HepG2 (cell line): Measurements from ENCODE around the gene MED25. TPM values are rescaled to one million over a fixed set of nuclear protein-coding genes. Genes with fewer than 3 reads are reported as not detected.
A peak's percentile ranks its signal among the peaks of the same experiment; 100 is the strongest.

Experiments
- CBX2 ChIP-seq, 2 experiments: fragments of 200-600 bp in 1 of 2; sonication (generic); formaldehyde crosslinking in 1 of 2; IDR thresholded peaks; 2 replicates each; pipeline versions ENCODE4 v1.7.0 to v1.8.1; 2018 to 2022; ENCODE audit warnings: low read depth in 2 of 2, low read length in 1 of 2, mild to moderate bottlenecking in 1 of 2, missing genetic modification reagents in 1 of 2
- MTA1 ChIP-seq: sonication (generic); formaldehyde crosslinking; IDR thresholded peaks from 2 replicates; pipeline ENCODE4 v1.4.0; 2020; ENCODE audit warnings: missing genetic modification reagents, mild to moderate bottlenecking, borderline replicate concordance
- STAT5B ChIP-seq: sonication (generic); formaldehyde crosslinking; IDR thresholded peaks from 2 replicates; pipeline ENCODE4 v1.4.0; 2020; ENCODE audit warnings: missing genetic modification reagents
- SUZ12 ChIP-seq: fragments of 150-350 bp; IDR thresholded peaks from 2 replicates; pipeline ENCODE4 v1.6.1; 2014; ENCODE audit warnings: low read depth, low read length
- SYNCRIP ChIP-seq: fragments of 200-400 bp; formaldehyde crosslinking; IDR thresholded peaks from 2 replicates; pipeline ENCODE4 v1.6.1; 2018; ENCODE audit warnings: mild to moderate bottlenecking, low read depth, low read length; ENCODE audit not compliant: insufficient read depth
- ZBTB34 ChIP-seq: sonication (generic); formaldehyde crosslinking; IDR thresholded peaks from 2 replicates; pipeline ENCODE4 v1.8.0; 2022; ENCODE audit warnings: mild to moderate bottlenecking, missing genetic modification reagents
- ZBTB43 ChIP-seq: sonication (generic); formaldehyde crosslinking; conservative IDR thresholded peaks from 2 replicates; pipeline ENCODE4 v1.4.0; 2020; ENCODE audit warnings: missing genetic modification reagents
- ZC3H13 ChIP-seq: sonication (generic); formaldehyde crosslinking; IDR thresholded peaks from 2 replicates; pipeline ENCODE4 v1.8.1; 2023; ENCODE audit warnings: mild to moderate bottlenecking, missing genetic modification reagents, moderate library complexity
- ZFP1 ChIP-seq: IDR thresholded peaks from 2 replicates; pipeline ENCODE4 v1.6.1; 2016
- ZHX1 ChIP-seq: sonication (generic); formaldehyde crosslinking; IDR thresholded peaks from 2 replicates; pipeline ENCODE4 v1.8.1; 2022; ENCODE audit warnings: low read depth, mild to moderate bottlenecking, missing genetic modification reagents
- ZHX2 ChIP-seq, 2 experiments: sonication (generic) in 1 of 2; formaldehyde crosslinking in 1 of 2; IDR thresholded peaks; 2 replicates each; pipeline versions ENCODE4 v1.6.1 to v1.9.0; 2014 to 2022; ENCODE audit warnings: antibody characterized with exemption in 1 of 2, borderline replicate concordance in 1 of 2, inconsistent platforms in 1 of 2, low read depth in 1 of 2, missing genetic modification reagents in 1 of 2
- ZNF282 ChIP-seq: fragments of 450-650 bp; IDR thresholded peaks from 2 replicates; pipeline ENCODE4 v1.6.1; 2018; ENCODE audit not compliant: partially characterized antibody
- ZNF550 ChIP-seq: sonication (generic); formaldehyde crosslinking; IDR thresholded peaks from 2 replicates; pipeline ENCODE4 v1.4.0; 2020; ENCODE audit warnings: mild to moderate bottlenecking, missing genetic modification reagents, borderline replicate concordance
- ZNF572 ChIP-seq: sonication (generic); formaldehyde crosslinking; IDR thresholded peaks from 2 replicates; pipeline ENCODE4 v1.5.1; 2020; ENCODE audit warnings: mild to moderate bottlenecking, missing genetic modification reagents
- ZNF761 ChIP-seq: sonication (generic); formaldehyde crosslinking; conservative IDR thresholded peaks from 2 replicates; pipeline ENCODE4 v1.4.0; 2020; ENCODE audit warnings: mild to moderate bottlenecking, missing genetic modification reagents
- polyA plus RNA-seq, 8 experiments: library from polyadenylated mRNA; depleted of rRNA in 3 of 8; stranded (reverse) in 7 of 8; unstranded in 1 of 8; fragments of >200 nt; fragmentation: Illumina TruSeq in 4 of 8; extraction: Trizol in 4 of 8; gene quantifications; 2 replicates each; pipeline versions ENCODE4 v1.2.1 to v1.2.3, GENCODE V29; 2011 to 2016; ENCODE audit warnings: low read depth in 4 of 8, missing spikeins in 1 of 8, mixed read lengths in 1 of 8; ENCODE audit not compliant: insufficient read depth in 1 of 8
- total RNA-seq, 5 experiments: library from RNA; depleted of rRNA; stranded (reverse); fragments of >200 nt; fragmentation: Illumina TruSeq; extraction: Trizol; gene quantifications; 2 replicates each; pipeline ENCODE4 v1.2.3, GENCODE V29; 2016; ENCODE audit warnings: low read depth in 1 of 5

The MED25 gene
- total and polyA plus RNA-seq, 2 of the 13 experiments (the other 11 are each of a cell fraction or from before 2014, with no cell fraction given), result 11.1 to 15.1 TPM

- TF ChIP-seq MTA1 (CRISPR knock-in tag), result peak; percentile 56; the same call in 1 of the 2 replicates
- no peak for TF ChIP-seq ZHX2 (IDR thresholded peaks at IDR 0.05; ENCODE audit: low read depth)
- TF ChIP-seq ZHX2 (CRISPR knock-in tag; IDR thresholded peaks at IDR 0.05; ENCODE audit: borderline replicate concordance), result no peak
- TF ChIP-seq CBX2 (IDR thresholded peaks at IDR 0.05; ENCODE audit: low read depth, low read length), result no peak
- no peak for TF ChIP-seq CBX2 (CRISPR knock-in tag; IDR thresholded peaks at IDR 0.05; ENCODE audit: low read depth)
- TF ChIP-seq ZC3H13, result peak; percentile 92
- TF ChIP-seq ZFP1, result no peak
- no peak; the same call in 1 of the 2 replicates for TF ChIP-seq ZBTB43
- TF ChIP-seq STAT5B (CRISPR knock-in tag), result no peak
- no peak for TF ChIP-seq ZHX1 (CRISPR knock-in tag)
- no peak for TF ChIP-seq ZNF761
- no peak for TF ChIP-seq ZBTB34 (CRISPR knock-in tag)
- TF ChIP-seq ZNF282, result no peak
- TF ChIP-seq ZNF572 (CRISPR knock-in tag), result no peak
- TF ChIP-seq SYNCRIP, result no peak
- no peak for TF ChIP-seq SUZ12
- no peak for TF ChIP-seq ZNF550 (CRISPR knock-in tag)
These were observed 49.1 kb downstream of the MED25 start, which contains the start of gene PNKP (continued) for GRCh38 chr19:49866933-49867782.
